HL-60 (cell line): ENCODE measurements around the gene STX18.

ENCODE experiments used
- DNase-seq, 2 experiments: peaks; one replicate each; pipeline ENCODE4 v3.0.0-alpha.2; 2010 to 2020; ENCODE audit warnings: low read depth in 1 of 2, low spot score in 1 of 2
- H3K27ac ChIP-seq: fragments of 250-450 bp; sonication (Bioruptor Pico); replicated peaks from 2 replicates; pipeline ENCODE4 v1.5.1; 2020; ENCODE audit warnings: mild to moderate bottlenecking, moderate library complexity
- H3K27me3 ChIP-seq: fragments of 250-450 bp; sonication (Bioruptor Pico); 2 replicates; pipeline ENCODE4 v1.5.1; 2021; ENCODE audit warnings: mild to moderate bottlenecking, moderate library complexity; ENCODE audit not compliant: insufficient read depth, poor library complexity, severe bottlenecking
- H3K4me3 ChIP-seq: replicated peaks from 2 replicates; pipeline ENCODE4 v1.5.1; 2011; ENCODE audit warnings: mild to moderate bottlenecking, control low read depth, low read length; ENCODE audit not compliant: insufficient read depth
- GABPA ChIP-seq: IDR thresholded peaks from 2 replicates; pipeline ENCODE4 v1.6.1; 2012; ENCODE audit warnings: low read depth
- POLR2AphosphoS5 ChIP-seq: IDR thresholded peaks from 2 replicates; pipeline ENCODE4 v1.6.1; 2012; ENCODE audit warnings: low read depth
- SPI1 ChIP-seq: IDR thresholded peaks from 2 replicates; pipeline ENCODE4 v1.6.1; 2012; ENCODE audit warnings: low read depth, mild to moderate bottlenecking, borderline replicate concordance
- TF ChIP-seq, protein P1 (sequence below): IDR thresholded peaks from 2 replicates; pipeline ENCODE4 v1.6.1; 2012; ENCODE audit warnings: low read depth; ENCODE audit not compliant: insufficient replicate concordance
- TF ChIP-seq, protein P2 (sequence below): IDR thresholded peaks from one replicate; pipeline ENCODE4 v1.5.1; 2011; ENCODE audit warnings: low read length, control low read depth, inconsistent platforms; ENCODE audit not compliant: insufficient read depth

Gene STX18

DNA sequence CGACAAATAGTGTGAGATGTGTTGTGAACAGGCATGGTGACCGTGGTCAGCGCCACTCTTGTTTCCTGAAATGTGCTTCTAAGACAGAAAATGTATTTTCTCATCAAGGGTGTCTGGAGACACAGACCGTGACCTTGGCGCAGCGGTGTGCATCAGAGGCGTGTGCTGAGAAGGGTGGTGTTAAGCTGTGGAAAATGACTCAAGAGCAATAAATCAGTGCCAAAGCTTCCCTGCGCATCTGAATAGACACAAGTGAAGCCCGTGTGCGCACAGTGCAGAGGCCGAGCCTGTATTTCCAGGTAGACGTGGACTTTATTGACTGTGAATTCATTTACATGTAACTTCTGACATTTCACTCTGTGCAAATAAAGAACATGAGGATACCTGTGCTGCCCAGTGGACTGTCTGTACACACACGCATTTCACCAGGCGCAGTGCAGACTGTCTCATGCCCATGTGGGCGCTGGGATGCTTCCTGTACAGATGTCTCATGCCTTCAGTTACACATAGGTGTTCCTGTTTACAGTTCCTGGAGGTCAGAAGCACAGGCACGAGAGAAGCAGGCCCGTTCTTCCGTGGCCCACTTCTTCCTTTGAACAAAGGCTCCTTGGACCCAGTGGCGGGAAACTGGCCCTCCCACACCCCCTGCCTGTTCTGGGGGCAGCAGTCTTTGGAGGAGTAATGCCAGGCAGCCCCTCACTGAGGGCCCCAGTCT, 123.0 kb downstream of the STX18 start:
- no peak overlapping the region for H3K27ac ChIP-seq
- H3K4me3 ChIP-seq = no peak overlapping the region
- no peak for DNase-seq
- no peaks in the 10 kb centered on the region for H3K27me3 ChIP-seq
- TF ChIP-seq SPI1 (no peak), GABPA (no peak), POLR2AphosphoS5 (no peak)
- TF ChIP-seq, protein P1, sequence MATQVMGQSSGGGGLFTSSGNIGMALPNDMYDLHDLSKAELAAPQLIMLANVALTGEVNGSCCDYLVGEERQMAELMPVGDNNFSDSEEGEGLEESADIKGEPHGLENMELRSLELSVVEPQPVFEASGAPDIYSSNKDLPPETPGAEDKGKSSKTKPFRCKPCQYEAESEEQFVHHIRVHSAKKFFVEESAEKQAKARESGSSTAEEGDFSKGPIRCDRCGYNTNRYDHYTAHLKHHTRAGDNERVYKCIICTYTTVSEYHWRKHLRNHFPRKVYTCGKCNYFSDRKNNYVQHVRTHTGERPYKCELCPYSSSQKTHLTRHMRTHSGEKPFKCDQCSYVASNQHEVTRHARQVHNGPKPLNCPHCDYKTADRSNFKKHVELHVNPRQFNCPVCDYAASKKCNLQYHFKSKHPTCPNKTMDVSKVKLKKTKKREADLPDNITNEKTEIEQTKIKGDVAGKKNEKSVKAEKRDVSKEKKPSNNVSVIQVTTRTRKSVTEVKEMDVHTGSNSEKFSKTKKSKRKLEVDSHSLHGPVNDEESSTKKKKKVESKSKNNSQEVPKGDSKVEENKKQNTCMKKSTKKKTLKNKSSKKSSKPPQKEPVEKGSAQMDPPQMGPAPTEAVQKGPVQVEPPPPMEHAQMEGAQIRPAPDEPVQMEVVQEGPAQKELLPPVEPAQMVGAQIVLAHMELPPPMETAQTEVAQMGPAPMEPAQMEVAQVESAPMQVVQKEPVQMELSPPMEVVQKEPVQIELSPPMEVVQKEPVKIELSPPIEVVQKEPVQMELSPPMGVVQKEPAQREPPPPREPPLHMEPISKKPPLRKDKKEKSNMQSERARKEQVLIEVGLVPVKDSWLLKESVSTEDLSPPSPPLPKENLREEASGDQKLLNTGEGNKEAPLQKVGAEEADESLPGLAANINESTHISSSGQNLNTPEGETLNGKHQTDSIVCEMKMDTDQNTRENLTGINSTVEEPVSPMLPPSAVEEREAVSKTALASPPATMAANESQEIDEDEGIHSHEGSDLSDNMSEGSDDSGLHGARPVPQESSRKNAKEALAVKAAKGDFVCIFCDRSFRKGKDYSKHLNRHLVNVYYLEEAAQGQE = no peak
- TF ChIP-seq, protein P2, sequence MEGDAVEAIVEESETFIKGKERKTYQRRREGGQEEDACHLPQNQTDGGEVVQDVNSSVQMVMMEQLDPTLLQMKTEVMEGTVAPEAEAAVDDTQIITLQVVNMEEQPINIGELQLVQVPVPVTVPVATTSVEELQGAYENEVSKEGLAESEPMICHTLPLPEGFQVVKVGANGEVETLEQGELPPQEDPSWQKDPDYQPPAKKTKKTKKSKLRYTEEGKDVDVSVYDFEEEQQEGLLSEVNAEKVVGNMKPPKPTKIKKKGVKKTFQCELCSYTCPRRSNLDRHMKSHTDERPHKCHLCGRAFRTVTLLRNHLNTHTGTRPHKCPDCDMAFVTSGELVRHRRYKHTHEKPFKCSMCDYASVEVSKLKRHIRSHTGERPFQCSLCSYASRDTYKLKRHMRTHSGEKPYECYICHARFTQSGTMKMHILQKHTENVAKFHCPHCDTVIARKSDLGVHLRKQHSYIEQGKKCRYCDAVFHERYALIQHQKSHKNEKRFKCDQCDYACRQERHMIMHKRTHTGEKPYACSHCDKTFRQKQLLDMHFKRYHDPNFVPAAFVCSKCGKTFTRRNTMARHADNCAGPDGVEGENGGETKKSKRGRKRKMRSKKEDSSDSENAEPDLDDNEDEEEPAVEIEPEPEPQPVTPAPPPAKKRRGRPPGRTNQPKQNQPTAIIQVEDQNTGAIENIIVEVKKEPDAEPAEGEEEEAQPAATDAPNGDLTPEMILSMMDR = no peak

DNA sequence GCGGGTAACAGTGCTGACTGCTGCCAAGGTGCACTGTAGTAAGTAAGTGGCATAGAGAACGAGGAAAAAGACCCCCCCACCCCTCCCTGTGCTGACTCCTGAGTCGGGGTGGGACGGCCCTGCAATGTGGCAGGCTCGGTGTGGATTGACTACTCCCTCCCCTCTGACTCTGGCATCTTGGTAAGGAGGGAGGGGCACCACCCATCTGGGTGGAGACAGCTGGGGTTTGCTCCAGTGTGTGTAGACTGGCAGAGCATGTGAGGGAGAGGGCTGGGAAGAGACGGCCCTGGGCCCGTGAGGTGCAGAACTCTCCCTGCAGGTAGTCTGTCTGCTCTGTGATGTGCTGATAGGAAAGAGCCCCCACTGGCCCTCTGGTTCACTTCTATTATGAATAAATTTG, 124.0 kb downstream of the STX18 start:
- no peak overlapping the region for H3K27ac ChIP-seq
- DNase-seq = no peak
- TF ChIP-seq SPI1 (no peak), GABPA (no peak), POLR2AphosphoS5 (no peak)
- TF ChIP-seq, protein P2 = no peak
- TF ChIP-seq, protein P1 = no peak
- no peaks in the 10 kb centered on the region for H3K27me3 ChIP-seq
- H3K4me3 ChIP-seq = no peak overlapping the region

DNA sequence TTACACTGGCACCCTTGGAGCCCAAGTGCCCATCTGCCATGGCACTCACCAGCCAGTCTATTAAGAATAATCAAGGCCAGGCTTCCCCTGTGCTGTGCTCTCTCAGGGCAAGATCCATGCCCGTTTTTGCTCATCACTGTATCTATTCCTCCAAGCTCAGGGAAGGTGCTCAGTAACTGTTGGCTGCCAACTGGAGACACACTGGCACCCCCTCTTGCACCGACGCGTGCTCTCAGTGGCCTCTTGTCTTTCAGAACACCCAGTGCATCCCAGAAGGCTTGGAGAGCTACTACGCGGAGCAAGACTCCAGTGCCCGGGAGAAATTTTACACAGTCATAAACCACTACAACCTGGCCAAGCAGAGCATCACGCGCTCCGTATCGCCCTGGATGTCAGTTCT, 124.9 kb downstream of the STX18 start:
- TF ChIP-seq POLR2AphosphoS5 (no peak), GABPA (no peak), SPI1 (no peak)
- TF ChIP-seq, protein P2 = no peak
- TF ChIP-seq, protein P1 = no peak
- no peak for DNase-seq
- H3K27me3 ChIP-seq = no peaks in the 10 kb centered on the region
- no peak overlapping the region for H3K4me3 ChIP-seq
- no peak overlapping the region for H3K27ac ChIP-seq
